GM10847 (cell line): ENCODE data around the gene NDUFB2.
A peak's percentile ranks its signal among the peaks of the same experiment; 100 is the strongest.

Experiments
- POLR2A ChIP-seq: IDR thresholded peaks from 2 replicates; pipeline ENCODE4 v1.6.1; 2011; ENCODE audit not compliant: insufficient read length; ENCODE audit errors: extremely low read depth

NDUFB2 gene

DNA sequence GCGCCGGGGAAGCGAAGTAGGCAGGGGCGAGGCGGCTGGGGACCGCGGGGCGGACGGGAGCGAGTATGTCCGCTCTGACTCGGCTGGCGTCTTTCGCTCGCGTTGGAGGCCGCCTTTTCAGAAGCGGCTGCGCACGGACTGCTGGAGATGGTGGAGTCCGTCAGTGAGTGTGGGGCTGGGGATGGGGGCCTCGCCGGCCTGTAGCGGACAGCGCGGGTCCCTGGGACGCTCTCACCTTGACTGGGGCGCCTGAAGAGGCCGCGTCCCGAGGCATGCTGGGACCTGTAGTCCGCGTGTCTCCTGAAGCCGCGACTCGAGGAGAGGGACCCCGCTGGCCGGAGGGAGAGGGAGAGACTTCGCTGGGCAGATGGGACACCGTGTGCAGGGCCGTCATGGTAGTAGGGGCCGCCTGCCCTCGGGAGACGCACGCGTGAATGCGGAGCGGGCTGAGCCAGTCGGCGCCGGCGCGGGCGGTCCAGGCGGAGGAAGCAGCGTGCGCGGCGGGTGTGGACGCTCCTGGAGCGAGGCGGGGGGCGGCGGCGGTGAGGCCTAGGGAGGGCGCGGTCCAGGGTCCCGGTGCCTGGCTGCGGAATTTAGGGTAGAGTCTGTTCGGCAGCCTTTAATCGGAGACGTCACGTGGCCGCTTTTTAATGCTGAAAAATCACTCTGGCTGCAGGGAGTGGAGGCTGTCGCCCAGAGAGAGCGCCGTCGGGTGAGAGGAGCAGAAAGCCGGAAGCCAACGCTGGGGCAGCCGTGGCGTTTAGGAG is at the start of gene NDUFB2:
Gene NDUFB2, plus strand, starts transcription at position 29 of the 767 bp plus-strand sequence. Its CDS starts 37 bp downstream, at position 66.
- TF ChIP-seq POLR2A = peak; percentile 71

DNA sequence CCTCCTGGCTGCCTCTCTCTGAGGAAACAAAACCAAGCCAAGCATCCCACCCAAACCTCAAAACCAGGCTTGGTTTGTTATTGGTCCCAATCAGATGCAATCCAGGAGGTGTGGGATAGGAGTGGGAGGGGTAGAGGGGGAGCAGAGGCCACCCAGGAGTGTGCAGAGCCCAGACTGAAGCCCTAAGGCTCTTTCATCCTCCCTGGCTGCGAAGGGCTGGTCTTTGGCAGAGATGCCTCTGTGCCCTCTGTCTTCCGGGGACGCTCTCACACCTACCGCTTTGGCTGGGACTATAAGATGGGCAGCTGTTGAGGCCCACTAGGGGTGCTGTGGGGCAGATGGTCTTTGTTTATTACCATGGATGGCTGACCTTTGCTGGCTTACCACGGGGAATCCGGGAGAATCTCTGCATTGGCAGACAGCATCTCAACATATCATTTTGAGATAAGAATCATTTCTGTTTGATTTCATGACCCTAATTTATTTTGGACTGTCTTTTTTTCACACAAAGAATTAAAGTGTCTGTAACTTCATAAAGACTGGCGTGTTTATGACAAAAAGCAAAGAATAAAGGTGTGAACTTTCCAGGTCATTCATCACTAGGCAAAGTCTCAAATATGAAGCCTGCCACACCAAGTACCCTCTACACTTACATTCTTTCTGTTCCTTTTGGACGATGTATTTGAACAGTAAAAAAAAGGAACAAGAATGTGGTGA is 49.4 kb upstream of the NDUFB2 start:
- no peak for TF ChIP-seq POLR2A

DNA sequence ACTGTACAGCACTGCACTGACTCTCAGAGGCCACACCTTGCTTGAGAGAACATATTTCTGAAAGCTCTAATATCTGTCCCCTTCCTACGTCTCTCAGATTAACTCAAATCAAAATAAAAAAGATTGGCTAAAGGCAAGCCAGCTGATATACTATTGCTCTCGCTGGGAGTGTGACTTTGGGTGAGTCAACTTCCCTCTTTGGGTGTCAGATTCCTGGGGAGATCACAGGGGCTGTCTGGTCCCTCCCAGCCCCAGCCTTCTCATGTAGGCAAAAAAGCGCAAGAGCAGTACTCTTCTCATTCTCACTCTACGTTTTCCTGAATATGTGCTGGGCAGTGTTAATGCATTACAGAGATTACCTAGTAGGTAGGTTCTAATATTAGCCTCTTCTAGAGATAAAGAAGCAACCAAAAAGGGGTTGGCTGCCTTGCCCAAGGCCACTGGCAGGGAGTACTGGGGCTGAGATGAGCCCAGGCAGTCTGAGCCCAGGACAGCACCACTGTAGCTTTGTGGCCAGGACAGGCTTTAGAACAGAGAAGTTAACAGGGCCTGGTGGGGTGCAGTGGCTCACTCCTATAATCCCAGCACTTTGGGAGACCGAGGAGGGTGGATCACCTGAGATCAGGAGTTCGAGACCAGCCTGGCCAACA is 46.8 kb upstream of the NDUFB2 start:
- TF ChIP-seq POLR2A = no peak

DNA sequence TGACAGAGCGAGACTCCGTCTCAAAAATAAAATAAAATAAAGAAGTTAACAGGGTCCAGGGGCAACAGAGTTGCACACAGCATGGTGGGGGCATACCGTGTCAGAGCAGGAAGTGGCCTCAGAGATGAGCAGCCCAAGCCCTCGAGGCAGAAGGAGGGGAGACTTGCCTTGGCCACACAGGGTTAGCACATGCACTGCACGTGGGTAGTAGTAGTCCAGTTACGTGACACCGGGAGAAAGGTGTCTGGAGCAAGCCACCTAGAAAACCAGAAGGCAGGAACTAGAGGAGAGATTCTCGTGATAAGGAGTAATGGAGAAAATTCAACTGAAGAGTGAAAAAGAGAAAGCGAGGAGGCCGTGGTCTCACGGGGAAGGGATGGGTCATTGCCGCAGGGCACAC is 46.1 kb upstream of the NDUFB2 start:
- TF ChIP-seq POLR2A = no peak

DNA sequence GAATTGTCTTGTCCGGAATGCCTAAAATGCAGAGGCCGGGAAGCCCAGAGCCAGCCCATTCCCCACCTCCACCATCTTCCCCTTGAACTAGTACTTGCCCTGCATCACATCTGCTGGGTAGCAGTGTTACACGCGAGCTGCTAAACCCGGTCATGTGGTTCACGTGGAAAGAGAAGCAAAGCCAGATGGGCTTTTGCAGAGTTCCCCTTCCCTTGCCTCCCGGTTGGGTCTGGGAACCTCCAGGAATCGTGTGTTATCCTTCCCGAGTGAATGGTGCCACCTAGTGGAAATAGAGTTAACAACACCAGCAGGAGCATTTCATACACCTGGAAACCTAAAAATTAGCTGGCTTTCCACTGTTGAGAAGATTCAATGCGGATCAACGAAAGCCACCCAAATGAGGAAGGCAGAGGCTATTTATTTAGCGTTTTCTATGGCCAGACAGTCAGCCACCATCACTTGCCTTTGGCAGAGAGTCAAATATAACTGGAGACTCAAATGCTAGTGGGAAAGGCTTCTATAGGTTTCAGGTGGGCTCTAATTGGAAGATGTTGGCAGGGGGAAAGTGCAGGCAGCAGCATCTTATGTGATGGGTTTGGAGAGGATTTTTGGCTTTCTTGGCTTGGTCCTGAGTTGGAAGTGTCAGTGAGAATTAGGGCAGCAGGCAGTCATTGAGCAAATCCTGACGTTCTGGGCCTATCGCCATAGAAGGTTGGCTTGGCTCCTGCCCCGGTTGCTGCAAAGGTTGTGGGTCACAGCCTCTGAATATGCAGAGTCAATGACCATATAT is 43.0 kb upstream of the NDUFB2 start:
- no peak for TF ChIP-seq POLR2A

DNA sequence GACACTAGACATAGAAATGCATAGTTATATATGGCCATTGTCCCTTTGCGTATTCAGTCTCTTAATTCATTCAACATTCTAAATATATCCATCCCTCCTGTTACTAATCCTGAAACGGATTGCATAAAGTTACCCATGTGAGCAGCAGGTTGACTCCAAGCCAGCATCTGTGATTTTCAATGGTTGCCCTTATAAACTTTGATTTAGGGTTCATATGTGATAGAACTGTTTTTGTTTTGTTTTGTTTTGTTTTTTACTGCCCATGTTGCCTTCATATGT is 42.5 kb upstream of the NDUFB2 start:
- no peak for TF ChIP-seq POLR2A

DNA sequence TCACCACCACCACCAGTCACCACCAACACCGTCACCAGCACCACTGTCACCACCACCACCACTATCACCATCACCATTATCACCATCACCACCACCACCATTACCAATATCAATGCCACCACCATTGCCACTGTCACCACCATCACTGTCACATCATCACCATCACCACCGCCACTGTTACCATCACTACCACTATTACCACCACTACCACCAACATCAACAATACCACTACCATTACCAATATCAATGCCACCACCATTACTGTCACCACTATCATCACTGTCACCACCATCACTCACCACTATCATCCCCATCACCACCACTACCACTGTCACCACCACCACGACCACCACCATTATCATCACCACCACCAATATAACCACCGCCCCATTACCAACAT is 41.8 kb upstream of the NDUFB2 start:
- no peak for TF ChIP-seq POLR2A

DNA sequence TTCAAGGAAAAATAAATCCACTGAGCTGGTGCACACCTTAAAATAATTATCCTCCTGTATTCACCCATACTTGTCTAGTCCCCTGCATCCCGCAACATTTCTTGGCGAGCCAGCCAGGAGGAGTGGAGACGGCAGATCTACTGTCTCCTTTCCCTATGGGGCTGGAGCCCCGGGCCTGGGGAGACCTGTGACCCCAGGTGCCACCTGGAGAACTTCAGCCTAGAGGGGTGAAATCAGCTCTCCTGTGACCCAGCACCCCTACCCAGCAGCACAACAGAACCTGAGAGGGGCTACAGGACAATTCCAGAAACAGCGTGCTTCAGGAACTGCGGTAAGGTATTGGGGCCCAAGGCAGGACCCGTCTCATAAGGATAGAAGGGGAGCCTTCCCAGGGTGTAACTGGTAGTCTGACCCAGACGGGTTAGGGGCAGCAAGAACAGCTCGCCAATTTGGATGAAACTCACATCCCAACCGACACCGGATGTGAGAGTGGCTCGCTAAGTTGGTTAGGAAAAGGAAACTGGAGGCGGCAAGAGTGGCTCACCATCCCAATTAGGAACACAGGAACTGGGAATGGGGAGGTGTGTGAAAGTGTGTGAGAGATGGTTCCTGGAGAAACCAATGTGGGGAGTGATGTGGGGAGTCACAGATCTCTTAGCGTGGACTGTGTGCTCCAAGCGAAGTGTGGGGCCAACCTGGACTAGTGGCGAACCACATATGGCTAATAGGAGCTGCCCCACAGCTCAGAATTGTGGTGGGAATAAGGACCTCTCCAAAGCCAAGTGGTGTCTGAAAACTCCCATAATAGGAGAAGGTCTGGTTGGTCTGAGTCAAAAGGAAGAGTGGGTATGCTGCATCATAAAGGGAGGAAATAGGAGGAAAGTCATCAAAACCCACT is 40.7 kb upstream of the NDUFB2 start:
- TF ChIP-seq POLR2A = no peak

DNA sequence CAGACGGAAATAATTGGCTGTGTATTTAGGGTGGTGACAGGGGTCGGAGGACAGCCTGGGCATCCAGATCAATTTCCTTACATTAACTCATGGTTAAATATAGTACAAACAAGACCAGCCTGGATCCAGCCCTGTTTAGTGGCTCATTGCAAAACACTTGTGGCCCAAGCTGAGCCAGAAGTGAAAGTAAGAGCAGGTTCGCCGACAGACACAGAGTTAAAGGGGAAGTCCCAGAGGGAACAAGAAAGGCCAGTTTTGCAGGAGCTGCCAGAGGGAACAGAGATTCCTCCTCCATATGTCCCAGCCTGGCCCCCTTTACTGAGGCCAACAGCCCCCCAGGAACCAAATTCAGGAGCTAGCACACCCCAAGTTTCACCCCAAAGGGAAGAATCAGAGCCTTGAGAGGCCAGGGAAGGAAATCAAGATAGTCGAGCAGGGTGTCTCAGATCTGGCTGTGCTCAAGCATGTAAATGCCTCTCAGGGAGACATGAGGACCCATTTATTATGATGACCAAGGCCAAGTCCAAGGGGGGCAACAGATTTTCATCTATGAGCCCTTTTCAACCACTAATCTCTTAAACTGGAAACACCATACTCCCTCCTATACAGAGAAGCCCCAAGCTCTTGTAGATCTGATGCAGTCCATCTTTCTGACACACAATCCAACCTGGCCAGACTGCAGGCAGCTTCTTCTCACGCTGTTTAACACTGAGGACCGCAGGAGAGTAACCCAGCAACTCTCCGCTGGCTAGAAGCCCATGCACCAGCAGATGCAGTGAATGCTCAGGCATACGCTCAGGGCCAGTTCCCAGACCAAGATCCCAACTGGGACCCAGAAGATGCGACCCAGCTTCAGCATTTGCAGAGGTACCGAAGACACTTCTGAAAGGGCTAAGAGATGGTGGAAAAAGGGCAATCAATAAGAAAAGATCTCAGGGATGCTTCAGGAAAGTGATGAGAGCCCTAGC is 39.7 kb upstream of the NDUFB2 start:
- no peak for TF ChIP-seq POLR2A

DNA sequence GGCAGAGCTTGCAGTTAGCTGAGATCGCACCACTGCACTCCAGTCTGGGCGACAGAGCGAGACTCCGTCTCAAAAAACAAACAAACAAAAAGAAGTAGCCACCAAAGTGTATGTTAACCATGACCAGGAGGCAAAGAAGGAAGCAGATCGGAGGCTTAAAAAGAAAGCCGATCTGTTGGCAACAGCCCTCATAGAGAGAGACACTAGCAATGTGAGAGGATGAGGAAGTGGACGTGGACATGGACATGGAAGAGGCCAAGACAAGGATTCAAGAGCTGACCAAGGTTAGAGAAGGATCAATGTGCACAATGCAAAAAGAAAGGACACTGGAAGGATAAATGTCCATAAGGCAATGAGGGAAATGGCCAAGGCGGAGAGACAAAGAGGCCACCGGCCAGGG is 38.6 kb upstream of the NDUFB2 start:
- no peak for TF ChIP-seq POLR2A

DNA sequence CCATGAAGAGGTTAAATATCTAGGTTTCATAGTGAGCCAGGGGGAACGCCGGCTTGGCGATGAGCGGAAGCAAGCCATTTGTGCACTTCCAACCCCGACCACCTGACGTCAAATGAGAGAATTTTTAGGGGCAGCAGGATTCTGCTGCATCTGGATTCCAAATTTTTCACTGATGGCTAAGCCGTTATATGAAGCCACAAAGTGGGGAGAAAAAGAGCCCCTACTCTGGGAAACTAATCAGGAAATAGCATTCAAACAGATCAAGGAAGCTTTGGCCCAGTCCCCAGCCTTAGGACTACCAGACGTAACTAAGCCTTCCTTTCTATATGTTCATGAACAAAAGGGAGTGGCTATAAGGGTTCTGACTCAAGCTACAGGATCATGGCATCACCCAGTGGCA is 36.7 kb upstream of the NDUFB2 start:
- TF ChIP-seq POLR2A = no peak

DNA sequence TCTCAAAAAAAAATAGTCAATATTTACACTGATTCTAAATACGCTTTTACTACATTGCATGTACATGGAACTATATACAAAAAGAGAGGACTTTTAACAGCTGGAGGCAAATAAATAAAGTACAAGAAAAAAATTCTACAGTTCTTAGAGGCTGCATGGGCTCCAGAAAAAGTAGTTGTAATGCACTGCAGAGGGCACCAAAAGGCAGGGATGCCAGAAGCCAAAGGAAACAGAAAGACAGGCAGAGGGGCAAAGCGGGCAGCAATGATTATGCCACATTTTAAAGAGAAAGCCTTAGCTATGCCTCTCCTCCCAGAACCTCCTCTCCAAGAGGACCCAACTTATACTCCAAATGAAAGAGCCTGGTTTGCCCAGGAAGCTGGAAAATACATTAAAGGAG is 35.4 kb upstream of the NDUFB2 start:
- TF ChIP-seq POLR2A = no peak

DNA sequence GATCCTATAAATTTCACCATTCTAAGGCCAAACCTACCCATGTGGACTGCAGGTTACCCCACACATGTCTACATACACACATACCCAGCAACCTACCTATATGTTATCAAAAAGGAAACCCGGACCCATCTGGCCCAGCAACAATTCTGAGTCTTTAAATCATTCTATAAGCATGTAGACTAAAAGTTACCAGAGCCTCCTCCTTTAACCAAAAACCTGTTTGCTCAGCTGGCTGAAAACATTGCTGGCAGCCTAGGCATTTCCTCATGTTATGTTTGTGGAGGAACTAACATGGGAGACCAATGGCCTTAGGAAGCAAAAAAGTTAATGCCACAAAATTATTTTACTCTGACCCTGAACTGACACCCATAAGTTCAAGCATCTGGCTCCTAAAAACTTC is 29.0 kb upstream of the NDUFB2 start:
- no peak for TF ChIP-seq POLR2A
